Inflammatory macrophage (primary cell): ENCODE data around the gene CRY1.
"Not testable (repeated sequence)": the region's sequence is repeated elsewhere in the genome, so short reads cannot be mapped to it uniquely, and the experiment has no call there.

Experiments used
- DNase-seq, 2 donors: peaks; one replicate each; pipeline ENCODE4 v3.0.0-alpha.2; 2020 to 2022

The CRY1 gene

DNA sequence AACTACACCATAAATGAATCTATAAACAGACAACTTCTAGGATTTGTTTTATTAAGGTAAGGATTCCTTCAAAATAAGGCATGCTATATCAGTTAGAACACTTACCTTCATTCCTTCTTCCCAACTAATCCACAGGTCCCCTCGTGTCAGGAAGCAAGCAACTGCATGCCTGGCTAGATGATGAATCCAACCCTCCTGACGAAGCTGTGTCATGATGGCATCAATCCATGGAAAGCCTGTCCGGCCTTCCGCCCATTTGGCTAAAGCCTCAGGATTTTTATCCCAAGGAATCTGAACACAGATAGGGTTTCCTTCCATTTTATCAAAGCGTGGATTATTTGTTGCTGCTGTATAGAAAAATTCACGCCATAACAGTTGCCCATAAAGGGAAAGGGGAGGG is 93.9 kb downstream of the CRY1 start:
- no peak for DNase-seq

DNA sequence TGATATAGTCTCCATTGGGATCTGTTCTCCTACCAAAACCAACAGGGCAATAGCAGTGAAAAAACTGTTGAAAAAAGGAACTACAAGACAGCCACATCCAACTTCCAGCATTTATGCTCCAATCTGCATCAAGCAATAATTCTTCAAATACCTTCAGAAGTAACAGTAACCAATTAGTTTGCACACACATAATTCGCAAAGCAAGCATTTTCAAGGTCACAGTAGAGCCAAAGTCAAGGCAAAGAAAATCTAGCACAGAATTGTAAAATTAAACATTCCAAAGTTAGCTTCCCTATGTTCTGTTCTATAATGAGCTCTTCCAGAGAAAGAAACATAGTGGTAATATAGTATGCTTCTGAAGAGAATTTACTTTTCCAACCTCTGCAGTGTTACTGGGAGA is 95.4 kb downstream of the CRY1 start:
- DNase-seq = no peak

DNA sequence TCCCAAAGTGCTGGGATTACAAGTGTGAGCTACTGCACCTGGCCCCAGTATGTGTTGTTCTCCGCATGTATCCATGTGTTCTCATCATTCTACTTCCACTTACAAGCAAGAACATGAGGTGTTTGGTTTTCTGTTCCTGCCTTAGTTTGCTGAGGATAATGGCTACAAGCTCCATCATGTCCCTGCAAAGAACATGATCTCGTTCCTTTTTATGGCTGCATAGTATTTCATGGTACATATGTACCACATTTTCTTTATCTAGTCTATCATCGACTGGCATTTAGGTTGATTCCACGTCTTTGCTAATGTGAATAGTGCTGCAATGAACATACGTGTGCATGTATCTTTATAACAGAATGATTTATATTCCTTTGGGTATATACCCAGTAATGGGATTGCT is 97.2 kb downstream of the CRY1 start:
- DNase-seq = not testable (repeated sequence)

DNA sequence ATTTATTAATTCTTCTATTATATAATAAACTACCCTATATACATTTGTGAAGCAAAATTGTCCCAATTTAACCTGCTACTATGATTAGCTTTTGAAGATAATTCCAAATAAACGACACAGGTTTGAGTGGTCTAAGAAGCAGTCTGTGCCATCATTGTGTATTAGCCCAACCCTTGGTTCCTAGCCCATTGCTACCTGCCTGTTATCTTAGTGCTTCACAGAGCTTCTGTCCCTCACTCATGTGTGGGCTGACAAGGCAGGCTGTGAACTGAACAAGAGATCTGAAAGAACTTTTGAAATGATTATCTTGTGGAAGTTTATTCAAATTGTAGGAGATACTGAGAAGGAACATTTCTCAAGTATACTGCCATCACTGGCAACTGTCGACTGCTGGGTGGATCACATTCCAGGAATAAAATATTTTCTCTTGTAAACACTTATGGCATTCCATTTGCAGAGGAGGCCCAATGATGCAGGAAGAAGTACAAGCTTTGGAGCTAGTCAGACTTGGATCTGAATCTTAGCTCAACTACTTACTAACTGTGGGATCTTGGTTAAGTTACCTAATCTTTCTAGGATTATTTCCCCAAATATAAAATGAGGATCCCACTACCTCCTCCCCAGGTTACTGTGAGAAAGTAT is 98.6 kb downstream of the CRY1 start:
- DNase-seq = no peak

DNA sequence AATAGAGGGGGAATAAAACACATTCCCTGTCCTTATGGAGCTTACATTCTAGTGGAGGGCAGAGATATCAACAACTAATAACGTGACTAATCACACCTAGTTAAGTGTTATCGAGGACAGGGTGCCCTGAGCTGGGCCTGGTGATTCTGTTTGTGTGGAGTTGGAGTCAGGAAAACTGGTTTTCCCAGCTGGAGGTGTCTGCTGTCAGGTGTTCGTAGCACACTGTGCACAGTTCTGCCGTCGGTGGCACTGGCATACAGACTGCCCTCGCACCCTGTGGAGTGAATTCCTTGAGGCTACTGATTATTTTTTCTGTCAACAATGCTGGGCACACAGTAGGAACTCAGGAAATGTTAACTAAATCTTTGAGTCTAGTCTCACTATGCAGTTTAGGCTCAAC is 105.5 kb downstream of the CRY1 start:
- no peak for DNase-seq

DNA sequence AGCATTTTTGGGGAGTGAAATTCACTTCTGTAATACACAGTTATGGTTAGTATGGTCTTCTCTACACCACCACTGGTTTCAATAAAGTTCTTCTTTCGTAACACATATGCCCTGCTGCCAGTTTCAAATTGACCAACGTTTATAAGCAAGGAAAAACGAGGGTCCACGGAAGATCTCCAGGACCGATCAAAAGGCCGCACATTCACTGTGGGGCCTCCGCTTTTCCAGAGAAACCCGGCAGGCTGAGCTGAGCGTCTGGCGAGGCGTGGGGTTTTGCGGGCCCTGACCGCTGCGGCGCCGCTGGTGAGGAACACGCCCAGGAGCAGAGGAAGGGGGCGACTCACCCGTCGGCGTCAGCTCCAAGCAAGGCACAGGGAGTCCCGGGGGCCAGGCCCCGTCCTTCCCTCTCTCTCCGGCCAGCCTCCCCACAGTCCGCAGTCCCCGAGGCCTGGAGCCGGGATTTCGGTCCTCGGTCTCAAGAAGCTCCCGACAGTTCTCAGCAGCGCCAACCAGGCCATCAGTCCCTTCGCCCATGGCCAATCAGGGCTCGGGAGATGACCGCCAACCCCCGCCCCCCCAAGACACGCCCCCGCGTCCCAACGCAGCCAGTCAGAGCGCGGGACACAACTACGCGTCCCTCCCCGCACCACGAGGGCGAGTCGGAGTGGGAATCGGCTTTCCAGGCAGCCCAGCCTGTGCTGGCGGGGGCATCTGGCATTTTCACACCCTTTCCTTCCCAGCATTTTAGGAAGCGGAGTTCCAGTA is 106.5 kb downstream of the CRY1 start, which contains the start of gene MTERF2:
Gene MTERF2, minus strand, starts transcription at position 522 of the 765 bp plus-strand sequence. CDS start 8,432 bp downstream, outside the sequence.
- DNase-seq = peak; percentile 88 to 92

DNA sequence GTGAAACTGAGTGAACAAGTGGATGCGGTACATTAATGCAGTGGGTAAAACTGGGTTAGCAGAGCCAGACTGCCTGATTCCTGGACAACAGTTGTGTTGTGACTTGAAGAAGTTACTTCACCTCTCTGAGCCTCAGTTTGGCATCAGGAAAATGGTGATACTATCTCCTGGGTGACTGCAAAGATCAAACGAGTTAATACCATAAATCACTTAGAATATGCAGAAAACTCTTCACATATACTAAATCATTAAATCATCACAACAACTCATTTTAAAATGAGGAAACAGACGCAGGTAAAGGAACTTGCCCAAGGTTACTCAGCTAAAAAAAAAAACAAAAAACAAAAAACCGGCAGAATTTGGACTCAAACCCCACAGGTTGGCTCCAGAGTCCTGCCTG is 107.2 kb downstream of the CRY1 start:
- DNase-seq = no peak

DNA sequence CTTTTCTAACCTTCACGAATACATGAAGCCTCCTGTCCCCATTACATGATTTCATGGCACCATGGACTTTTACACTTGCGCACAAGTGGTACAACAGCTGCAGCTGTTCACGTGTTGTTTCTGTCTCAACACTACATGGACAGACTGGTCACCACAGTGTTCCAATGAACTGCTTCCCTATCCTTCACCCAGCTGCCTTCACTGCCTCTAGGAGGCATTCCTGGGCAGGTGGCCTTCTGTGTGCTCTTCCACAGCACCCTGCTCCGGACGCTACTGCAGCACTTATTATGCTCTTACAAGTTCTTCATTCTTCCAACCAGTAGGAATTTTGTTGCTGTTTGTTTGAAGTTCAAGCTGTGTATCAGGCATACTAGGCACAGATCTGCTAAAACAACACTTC is 107.9 kb downstream of the CRY1 start:
- DNase-seq = no peak

DNA sequence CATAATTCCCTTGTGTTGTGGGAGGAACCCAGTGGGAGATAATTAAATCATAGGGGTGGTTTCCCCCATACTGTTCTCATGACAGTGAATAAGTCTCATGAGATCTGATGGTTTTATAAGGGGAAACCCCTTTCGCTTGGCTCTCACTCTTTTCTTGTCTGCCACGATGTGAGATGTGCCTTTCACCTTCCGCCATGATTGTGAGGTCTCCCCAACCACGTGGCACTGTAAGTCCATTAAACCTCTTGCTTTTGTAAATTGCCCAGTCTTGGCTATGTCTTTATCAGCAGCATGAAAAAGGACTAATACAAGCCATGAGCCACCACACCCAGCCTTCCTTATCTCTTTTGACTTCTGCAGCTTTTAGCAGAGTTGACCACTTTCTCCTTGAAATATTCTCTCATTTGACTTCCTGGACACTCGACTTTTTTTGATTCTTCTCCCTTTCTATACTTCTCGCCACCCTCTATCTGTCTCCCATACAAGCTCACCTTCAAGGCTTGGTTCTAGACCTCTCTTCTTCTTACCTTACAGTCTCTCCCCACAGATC is 108.7 kb downstream of the CRY1 start:
- no peak for DNase-seq

DNA sequence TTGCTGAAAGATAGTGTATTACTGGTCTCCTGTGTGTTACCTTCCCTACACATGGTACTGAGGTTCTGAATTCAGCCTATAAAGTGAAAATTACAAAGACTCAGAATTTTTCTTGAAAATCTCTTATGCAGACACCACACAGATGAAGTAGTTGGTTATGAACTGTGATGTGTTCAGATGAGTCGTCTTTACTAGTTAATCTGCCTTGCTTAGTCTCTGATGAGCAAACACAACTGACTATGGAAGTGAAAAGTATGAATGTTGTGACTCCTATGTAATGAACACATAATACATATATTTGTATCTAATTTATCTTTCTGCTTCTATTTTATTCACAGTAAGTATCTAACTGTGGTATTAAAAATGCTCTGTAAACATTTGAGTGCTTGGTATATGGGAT is 111.1 kb downstream of the CRY1 start:
- no peak for DNase-seq

DNA sequence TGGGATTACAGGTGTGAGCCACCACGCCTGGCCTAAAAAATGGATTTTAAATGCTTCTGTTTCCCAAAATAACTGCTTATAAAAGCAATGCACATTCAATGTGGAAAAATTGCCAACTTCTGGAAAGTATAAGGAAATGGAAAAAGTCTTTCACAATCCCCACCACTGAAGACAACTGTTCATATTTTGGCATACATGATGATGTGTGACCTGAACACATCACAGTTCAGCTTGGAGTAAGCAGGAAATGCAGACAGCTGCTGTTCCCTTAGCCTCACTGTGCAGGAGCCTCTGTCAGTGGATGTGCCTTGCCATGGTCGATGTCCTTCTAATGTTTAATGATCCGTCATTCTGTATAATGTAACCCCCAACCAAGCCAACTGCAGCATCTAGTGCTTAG is 111.6 kb downstream of the CRY1 start:
- no peak for DNase-seq

DNA sequence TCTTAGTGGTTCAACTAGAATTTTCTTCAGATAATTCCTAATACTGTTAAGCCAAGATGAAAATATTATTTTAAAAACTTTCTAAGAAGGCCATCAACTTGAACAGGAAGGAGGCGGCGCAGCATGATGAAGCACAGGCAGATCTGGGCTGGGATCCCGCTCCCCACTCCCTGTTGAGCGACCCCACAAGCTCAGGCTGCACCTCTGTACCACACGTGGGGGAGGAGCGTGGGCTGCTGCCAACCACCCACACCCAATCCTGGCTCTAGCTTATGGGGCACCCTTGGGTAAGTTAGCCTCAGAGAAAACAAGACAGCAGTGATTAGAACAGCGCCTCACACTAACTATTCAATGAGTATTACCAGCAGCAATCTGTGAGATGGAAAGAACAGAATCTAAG is 112.4 kb downstream of the CRY1 start:
- DNase-seq = no peak

DNA sequence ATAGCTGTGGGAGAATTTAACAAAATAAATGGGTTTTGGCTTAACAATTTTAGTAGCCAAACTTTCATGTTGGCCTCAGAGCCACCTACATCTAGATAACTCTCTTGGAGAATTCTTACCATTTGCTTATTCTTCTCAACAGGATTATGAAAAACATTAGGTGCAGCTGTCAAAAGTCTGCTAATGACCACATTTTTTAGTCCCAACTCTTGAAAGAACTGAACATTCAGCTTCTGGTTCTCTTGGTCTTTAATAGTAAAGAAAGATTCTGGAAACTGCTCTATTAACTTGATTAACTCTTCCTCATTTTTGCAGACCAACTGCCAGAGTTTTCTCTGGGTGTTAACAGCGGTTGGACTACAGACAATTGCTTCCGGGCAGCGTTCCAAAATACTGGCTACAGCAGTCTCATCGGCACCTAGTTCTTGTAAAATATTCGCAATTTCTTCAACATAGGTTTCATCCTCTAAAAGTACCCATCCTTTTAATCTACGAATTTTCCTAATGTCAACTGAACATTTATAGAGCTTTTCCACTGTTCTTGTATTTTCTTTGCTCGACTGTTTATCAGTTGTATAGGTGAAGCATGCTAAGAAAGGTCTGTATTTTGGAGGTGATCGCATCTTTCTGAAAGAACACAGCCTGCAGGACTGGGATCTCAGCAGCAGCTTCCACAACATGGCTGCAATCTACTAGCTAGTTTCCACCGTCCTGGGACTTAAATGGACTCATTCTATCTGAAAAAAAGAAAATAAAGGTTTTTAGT is 115.1 kb downstream of the CRY1 start:
- no peak for DNase-seq

DNA sequence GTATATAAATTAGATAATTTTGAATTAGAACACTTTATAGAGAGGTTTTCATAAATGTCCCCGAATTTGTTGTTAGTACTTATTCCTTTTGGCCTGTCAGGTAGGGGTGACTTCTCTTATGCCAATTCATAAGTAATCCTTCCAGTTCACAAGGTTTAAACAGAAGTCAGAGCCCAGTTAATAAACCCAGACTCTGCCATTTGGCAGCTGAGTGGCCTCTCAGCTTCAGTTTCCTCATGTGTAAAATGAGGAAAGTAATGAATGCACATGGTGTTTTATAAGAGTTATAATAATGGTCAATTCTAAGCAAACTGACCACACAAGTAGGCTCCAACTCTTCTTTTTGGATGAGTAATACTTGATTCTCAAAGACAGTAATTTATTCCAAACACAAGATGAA is 116.7 kb downstream of the CRY1 start:
- DNase-seq = no peak

DNA sequence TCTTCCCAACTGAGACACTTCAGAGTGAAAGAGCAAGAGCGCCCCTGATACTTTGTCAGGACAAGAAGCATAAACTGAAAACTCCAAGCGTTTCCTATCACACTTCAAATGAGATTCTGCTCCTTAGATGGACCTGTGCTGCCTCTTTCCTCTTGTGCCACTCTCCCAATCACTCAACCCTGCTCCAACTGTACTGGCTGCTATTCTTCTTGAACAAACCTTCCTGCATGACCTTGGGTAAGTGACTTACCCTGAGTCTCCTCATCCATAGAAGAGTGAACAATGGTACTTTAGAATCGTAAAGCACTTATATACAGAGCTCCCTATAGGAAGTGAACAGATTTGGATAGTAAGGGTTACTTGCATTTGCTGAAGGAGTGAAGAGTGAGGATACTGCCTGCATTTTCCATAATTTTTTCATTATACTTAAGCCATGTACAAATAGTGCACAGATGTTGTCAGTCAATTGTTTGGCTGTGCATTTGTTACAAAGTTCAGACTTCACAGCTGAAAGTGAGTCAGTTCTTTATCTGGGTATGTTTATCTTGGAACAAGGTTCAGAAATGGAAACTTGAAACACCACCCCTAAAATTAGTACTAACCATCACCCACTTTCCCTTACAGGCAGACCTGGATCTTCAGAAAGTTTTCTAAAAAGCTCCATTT is 117.2 kb downstream of the CRY1 start:
- no peak for DNase-seq

DNA sequence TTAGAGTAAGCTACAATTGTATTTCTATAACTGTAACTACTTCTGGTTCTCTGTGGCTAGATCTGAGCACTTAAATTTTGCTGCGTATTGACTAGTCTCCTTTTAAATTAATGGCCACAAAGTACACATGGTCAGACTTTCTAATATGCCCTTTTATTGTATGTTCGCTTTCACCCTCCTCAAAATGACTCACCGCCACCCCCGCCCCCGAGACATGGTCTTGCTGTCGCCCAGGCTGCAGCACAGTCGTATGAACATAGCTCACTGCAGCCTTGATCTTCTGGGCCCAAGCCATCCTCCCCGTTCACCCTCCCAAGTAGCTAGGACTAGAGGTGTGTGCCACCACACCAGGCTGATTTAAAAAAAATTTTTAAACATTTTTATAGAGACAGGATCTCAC is 118.3 kb downstream of the CRY1 start:
- DNase-seq = no peak

DNA sequence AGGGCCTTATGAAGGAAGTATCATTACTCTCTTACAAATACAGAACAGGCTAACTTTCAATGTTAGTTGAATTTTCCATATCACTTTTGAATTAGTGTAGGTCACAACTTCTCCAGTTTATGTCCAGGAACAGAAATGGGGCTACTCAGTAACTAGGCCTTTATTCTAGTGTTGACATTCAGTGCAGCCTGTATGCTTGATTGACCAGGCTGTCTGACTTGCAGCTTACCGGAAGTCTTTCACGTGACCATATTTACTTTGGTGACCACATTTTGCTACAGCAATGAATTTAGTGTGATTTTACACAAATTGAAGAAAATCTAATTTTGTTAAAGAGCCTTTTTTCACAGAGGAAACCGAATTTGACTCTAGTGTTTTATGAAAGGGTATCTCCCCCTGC is 118.8 kb downstream of the CRY1 start:
- no peak for DNase-seq

DNA sequence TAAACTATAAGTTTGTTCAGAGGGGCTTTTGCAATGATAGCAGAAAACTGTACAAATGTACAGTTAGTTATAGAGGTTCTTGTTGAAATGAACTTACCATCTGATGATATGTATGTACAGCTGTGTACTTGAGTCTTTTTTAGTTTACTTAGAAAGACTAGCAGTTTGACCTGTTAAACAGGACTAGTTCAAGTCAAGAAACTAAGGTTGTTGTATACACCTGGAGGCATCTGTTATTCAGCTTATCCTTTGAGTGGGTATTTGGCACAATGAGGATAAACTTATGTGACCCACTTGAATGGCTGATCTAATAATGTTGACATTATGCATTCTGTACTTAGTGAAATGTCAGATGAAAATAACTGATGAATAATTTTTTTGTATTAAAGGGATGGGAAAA is 119.8 kb downstream of the CRY1 start:
- DNase-seq = no peak

DNA sequence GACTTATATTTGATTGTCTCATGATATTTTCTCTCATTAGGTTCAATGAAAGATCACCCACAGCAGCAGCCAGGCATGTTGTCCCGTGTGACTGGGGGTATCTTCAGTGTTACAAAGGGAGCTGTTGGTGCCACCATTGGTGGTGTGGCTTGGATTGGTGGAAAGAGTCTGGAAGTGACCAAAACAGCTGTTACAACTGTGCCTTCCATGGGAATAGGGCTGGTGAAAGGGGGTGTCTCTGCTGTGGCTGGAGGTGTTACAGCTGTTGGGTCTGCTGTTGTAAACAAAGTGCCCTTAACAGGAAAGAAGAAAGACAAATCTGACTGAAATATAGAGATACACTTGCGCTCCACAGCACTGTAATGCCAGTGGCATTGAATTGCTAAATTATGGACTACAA is 122.3 kb downstream of the CRY1 start:
- no peak for DNase-seq

DNA sequence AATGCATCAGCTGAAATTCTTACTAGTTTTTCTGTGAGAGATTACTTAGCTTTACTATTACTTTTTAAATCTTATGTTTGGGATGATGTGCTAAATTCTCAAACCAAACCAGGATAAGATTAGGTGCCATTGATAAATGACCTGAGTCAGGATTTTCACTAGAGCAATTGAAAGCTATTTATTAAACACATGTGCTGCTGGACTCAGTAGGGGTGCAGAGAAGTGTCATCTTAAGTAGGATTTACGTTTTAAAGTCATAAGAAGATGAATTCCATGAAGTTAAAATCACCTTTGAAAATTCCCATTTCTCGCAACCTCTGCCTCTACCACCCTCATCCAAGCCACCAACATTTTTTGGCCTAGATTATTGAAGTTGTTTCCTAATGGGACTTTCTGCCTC is 128.8 kb downstream of the CRY1 start:
- DNase-seq = no peak

DNA sequence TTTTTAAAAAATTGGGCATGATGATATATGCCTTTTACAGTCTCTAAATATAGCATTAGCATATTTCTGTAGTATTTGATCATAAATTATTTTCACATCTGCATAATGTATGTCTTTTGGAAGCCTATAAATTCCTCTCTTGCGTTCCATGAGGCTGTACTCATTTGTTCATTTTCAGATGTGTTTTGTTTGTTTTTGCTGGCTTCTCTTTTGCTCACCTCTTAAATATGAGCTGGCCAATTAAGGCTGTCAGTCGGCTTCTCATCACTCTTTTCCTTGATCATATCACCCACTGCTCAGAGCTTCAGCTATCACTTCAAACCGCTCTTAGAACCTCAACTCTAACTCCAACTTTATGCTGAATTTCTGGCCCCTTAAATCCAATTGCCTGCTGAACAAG is 131.1 kb downstream of the CRY1 start:
- no peak for DNase-seq

DNA sequence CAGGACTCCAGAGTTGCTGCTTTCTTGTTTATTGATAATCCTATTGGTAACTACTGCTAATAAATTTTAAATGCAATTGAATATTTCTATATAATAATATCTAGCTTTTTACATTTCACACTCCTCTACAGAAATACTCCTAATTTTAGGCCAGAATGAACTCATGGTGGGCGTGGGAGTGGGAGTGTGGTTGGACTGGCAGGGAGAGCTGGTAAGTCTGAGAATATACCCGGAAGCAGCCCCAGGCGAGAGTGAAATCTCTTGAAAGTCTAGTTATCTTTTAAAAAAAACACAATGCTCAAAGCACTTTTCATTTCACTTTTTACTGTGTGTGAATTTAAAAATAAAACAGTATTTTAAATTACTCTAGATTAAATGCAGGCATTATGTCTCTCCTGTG is 132.9 kb downstream of the CRY1 start:
- DNase-seq = no peak

DNA sequence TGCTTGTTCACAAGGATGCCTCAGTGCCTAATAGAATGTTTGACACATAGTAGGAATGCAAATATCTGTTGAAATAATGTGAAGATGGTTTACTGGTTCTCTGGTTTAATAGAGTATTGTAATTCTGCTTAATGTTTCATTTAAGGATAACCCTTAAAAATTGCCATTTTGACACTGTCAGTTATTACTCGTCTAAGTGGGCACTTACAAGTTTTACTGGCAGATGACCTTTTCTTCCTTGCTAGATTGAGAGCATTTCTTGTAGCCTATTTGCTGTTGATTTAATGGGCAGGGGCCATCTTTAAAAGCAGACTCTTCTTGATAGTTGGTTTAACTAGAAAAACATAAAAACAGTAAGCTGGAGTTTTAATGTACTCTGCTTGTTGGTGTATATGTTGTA is 135.8 kb downstream of the CRY1 start:
- no peak for DNase-seq
